Measurements from ENCODE around the gene TTF1. TPM values are rescaled to one million over a fixed set of nuclear protein-coding genes. Genes with fewer than 3 reads are reported as not detected.

The TTF1 gene
- total RNA-seq, 1 experiment from 2014 or later: 26.9 TPM

- Histone ChIP-seq H2BK20ac (ENCODE audit: low read depth, low read length, poor library complexity, severe bottlenecking) (no peak overlapping the region), H3K9ac (ENCODE audit: extremely low read depth, insufficient read length, low read length) (no peak overlapping the region), H3K14ac (ENCODE audit: insufficient read depth, low read length) (no peak overlapping the region), H2BK5ac (ENCODE audit: insufficient read length, low read length) (no peak overlapping the region), H3K23me2 (ENCODE audit: insufficient read length, low read depth, low read length, poor library complexity, severe bottlenecking) (peaks cover 14% of the 10 kb centered on the region), H4K5ac (ENCODE audit: insufficient read length, low read depth, low read length) (no peak overlapping the region), H2BK15ac (ENCODE audit: low read depth, low read length) (no peak overlapping the region), H3K4me1 (ENCODE audit: insufficient read depth, low read length) (peaks cover 3% of the 10 kb centered on the region; the same call in 1 of the 2 replicates), H3K56ac (ENCODE audit: insufficient read length, low read depth, low read length) (no peak overlapping the region), H3K9me3 (ENCODE audit: control insufficient read depth, low read depth, low read length) (no peaks in the 10 kb centered on the region), H3K27ac (ENCODE audit: insufficient read length, low read depth, low read length) (no peak overlapping the region), H4K91ac (ENCODE audit: insufficient read length, low read depth, low read length) (no peak overlapping the region), H3K4me2 (ENCODE audit: insufficient read depth, insufficient read length, low read length) (peak overlapping the region; percentile 63), H3T11ph (ENCODE audit: low read length) (no peak overlapping the region), H4K8ac (replicated peaks; ENCODE audit: insufficient read length, low read depth, low read length) (no peak overlapping the region), H3K79me1 (ENCODE audit: insufficient read depth, low read depth, low read length, poor library complexity, severe bottlenecking) (no peaks in the 10 kb centered on the region), H2AFZ (ENCODE audit: low read length) (no peak overlapping the region), H4K20me1 (ENCODE audit: control insufficient read depth, insufficient read depth, insufficient read length) (no peaks in the 10 kb centered on the region), H3K23ac (ENCODE audit: insufficient read length, low read depth, low read length) (no peak overlapping the region), H3K79me2 (ENCODE audit: insufficient read depth, low read length) (peaks cover 3% of the 10 kb centered on the region; the same call in 1 of the 2 replicates), H2AK5ac (ENCODE audit: insufficient read length, low read length) (no peak overlapping the region), H3K27me3 (ENCODE audit: insufficient read depth, low read length) (no peaks in the 10 kb centered on the region; the same call in 1 of the 2 replicates), H2BK120ac (ENCODE audit: low read depth, low read length, poor library complexity, severe bottlenecking) (no peak overlapping the region), H3K18ac (ENCODE audit: insufficient read length, low read depth, low read length) (no peak overlapping the region), H3K4ac (ENCODE audit: low read depth, low read length) (no peak overlapping the region), H2BK12ac (ENCODE audit: insufficient read length, low read depth, low read length) (no peak overlapping the region)
- TF ChIP-seq CTCF (conservative IDR thresholded peaks at IDR 0.05): no peak
- H3K9me3 Mint-ChIP-seq: no peaks in the 10 kb centered on the region; a peak in 2 of 5 replicates
- H3K27me3 Mint-ChIP-seq (ENCODE audit: low read depth): peaks cover 50% of the 10 kb centered on the region
- DNase-seq: no peak
- peak overlapping the region; percentile 57 to 82 for H3K4me3 Mint-ChIP-seq
- no CpG with 5 or more reads among the region's 19 CpGs for WGBS (ENCODE audit: extremely low coverage, insufficient read length, low lambda C conversion rate)
- peaks cover 36 to 46% of the 10 kb centered on the region in 2 experiments for H3K4me1 Mint-ChIP-seq
- H3K27ac Mint-ChIP-seq: no peak overlapping the region
- no peaks in the 10 kb centered on the region; a peak in 1 of 7 replicates for H3K36me3 Mint-ChIP-seq (ENCODE audit: insufficient read depth in 1 of 3, low read depth in 3 of 3)
Measured at GRCh38 chr9:132410642-132411041, 4.0 kb upstream of the TTF1 start.
